ENCODE data around the gene NUBPL.

GRCh38 chr14:31842899-31843298 is 281.7 kb downstream of the NUBPL start:
- TF ChIP-seq CTCF (IDR thresholded peaks at IDR 0.05; ENCODE audit: low read depth, low read length, poor library complexity, severe bottlenecking) (no peak), EZH2phosphoT487 (IDR thresholded peaks at IDR 0.05; ENCODE audit: borderline replicate concordance, low read length) (no peak)

All from DOHH2 (cell line).